Uterus (tissue), 2 donors: ENCODE data around the gene CENPO.

Source experiments
- POLR2A ChIP-seq, 2 donors: fragments of 450-650 bp; IDR thresholded peaks; one replicate each; pipeline ENCODE4 v1.6.1; 2016; ENCODE audit warnings: antibody characterized with exemption in 2 of 2, mild to moderate bottlenecking in 1 of 2, moderate library complexity in 1 of 2
- TF ChIP-seq, protein P1 (sequence below), 4 experiments: fragments of 200-600 bp in 2 of 4; fragments of 450-650 bp in 2 of 4; sonication (generic) in 2 of 4; IDR thresholded peaks; one replicate each; pipeline ENCODE4 v1.5.1; 2016 to 2019; ENCODE audit warnings: antibody characterized with exemption in 4 of 4, mild to moderate bottlenecking in 2 of 4, moderate library complexity in 1 of 4

DNA sequence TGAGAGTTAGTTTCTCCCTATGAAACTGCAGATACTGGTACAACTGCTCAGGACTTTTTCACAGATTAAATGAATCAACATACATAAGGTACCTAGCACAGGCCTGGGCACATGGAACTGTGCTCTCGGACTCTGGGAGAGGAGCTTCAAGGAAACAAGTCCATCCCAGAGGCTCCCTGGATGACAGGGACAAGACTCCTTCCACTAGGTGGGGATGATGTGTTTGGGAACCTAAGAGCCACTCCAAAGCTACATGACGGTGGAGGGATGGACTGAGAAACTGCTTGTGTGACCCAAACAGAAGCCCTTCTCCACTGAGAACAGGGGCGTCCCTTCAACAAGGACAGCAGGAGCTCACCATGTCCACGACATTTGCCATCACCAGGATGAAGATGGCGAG lies 37.1 kb downstream of the CENPO start:
- TF ChIP-seq, protein P1, sequence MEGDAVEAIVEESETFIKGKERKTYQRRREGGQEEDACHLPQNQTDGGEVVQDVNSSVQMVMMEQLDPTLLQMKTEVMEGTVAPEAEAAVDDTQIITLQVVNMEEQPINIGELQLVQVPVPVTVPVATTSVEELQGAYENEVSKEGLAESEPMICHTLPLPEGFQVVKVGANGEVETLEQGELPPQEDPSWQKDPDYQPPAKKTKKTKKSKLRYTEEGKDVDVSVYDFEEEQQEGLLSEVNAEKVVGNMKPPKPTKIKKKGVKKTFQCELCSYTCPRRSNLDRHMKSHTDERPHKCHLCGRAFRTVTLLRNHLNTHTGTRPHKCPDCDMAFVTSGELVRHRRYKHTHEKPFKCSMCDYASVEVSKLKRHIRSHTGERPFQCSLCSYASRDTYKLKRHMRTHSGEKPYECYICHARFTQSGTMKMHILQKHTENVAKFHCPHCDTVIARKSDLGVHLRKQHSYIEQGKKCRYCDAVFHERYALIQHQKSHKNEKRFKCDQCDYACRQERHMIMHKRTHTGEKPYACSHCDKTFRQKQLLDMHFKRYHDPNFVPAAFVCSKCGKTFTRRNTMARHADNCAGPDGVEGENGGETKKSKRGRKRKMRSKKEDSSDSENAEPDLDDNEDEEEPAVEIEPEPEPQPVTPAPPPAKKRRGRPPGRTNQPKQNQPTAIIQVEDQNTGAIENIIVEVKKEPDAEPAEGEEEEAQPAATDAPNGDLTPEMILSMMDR (IDR thresholded peaks at IDR 0.05), result no peak
- TF ChIP-seq POLR2A (IDR thresholded peaks at IDR 0.05), result no peak
